Measurements from ENCODE around the gene DSP.

The DSP gene

DNA sequence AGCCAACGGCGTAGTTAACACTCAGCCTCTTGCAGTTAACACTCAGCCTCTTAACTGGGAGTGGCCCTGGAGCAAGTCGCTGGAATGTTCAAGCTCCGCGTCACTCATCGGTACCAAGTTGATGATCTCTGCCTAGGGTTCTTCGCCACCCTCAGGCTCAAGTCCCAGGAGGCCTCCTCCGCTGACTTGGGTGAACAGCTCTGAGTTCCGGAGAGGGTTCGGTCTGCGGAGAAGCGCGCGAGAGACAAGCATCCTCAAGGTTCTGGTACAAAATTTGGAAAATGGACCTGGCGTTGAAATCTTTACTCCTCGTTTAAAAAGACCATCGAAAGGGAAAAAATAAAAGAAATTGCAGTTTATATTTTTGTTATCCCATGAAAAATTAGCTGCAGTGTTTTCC lies 876 bp upstream of the DSP start:
- no peak for DNase-seq

DNA sequence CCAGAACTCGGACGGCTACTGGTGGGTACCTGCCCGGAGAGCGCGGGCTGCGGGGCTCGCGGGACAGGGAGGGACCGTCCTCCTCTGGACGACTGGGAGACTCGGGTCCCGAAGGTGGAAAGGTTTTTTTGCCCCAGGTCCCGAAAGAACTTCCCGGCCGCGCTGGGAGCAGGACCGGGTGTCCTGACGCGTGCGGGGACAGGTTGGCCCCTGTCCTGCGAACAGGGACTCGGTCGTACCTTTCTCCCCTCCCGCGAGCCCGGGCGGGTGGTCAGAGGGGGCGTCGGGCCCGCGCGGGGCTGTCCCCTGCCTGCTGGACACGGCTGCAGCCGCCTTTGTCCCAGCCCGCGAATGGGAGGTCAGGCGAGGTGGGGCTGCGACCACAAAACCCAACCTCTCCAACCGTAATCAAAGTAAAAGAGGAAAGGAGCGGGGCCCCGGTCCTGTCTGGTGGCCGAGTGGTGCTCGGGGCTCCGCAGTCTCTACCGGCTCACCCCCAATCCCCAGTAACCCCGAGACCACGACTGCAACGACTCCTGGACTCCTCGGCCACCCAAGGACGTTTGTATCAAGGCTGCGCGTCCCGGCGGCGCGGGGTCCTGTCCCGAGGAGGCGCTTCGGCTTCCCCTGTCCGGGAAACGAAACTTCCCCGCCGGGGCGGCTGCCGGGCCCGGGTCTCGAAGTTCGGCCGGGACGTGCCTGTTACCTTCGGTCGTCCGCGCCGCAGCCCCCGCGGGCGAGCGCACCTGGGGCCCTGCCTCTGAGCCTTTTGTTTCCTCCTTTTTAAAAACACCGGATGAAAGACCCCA lies 798 bp downstream of the DSP start:
- no peak for DNase-seq

DNA sequence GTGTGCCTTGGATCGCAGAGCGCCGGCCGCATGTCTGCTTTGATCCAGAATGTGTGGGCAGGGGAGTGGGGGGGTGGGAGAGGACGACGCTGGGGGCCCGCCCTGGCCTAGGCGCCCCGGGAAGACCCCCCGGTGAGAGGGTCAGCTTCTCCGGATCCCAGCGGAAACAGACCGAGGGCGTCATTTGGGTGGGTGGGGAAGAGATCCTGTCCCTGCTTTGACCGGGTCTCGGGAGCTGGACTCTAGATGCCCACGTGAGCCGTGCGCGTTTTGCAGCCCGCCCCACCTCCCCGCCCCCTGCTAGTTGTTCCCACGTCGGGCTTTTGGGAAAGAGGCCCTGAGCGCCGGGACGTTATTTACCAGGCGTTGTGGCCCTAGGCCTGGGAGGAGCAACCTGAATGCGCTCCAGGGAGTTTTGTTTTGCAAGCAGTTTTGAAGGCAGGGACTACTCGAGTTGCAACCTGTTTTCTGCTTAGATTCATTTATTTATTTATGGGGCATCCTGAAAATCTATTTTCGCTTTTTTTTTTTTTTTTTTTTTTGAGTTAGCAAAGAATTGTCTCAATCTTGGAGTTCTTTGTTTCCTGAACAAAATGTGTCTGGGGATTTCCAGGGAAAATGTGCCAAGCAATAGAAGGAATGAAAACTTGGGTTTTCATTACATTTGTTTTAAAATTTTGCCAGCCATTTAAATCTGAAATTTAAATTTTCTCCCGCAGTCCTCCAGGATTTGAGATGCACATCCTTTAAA lies 1.6 kb downstream of the DSP start:
- no peak for DNase-seq

DNA sequence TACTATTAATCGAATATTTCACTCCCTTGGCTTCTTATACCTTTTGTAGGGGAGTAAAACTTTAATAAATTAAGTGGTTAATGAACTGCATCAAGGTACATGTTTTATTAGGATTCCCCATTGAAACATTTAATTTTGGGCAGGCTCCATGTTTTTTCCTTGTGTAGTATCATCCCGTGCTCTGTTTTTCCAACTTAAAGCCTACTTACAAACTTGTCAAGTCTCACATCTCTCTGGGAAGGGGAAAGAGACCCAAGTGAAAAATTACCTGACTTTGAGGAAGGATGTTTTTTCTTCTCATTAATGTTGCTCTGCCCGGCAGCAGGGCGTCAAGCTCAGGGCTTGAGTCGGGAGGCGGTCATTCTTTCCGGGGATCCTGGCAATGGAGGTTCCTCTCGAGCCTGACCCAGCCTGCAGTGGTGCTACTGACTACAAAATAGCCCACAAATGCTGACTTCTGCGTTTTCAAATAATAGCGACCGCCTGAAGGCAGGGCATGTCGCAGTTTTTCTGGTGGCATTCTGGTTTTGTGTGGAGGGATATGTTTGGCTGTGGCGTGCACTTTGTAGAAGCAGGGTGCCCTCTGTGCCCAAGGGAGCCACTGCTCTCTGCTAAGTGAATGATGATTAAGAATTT lies 2.4 kb downstream of the DSP start:
- no peak for DNase-seq

DNA sequence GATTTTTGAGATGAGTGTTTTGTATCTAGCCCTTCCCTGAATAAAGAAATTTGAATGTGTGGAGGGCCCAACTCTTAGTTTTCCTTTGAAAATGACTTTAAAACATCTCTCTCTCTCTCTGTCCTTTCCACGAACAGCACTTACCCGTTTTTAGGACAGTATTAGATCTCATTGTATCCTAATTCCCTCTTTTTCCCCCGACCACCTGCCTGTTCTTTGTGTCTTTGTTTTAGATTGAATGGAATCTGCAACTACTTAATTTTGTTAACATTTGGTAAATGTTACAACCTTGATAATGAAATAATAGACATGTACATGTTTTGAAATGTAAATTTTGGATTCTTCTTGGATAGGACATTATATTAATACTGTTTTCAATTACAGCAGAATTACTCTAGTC lies 3.1 kb downstream of the DSP start:
- DNase-seq = no peak

DNA sequence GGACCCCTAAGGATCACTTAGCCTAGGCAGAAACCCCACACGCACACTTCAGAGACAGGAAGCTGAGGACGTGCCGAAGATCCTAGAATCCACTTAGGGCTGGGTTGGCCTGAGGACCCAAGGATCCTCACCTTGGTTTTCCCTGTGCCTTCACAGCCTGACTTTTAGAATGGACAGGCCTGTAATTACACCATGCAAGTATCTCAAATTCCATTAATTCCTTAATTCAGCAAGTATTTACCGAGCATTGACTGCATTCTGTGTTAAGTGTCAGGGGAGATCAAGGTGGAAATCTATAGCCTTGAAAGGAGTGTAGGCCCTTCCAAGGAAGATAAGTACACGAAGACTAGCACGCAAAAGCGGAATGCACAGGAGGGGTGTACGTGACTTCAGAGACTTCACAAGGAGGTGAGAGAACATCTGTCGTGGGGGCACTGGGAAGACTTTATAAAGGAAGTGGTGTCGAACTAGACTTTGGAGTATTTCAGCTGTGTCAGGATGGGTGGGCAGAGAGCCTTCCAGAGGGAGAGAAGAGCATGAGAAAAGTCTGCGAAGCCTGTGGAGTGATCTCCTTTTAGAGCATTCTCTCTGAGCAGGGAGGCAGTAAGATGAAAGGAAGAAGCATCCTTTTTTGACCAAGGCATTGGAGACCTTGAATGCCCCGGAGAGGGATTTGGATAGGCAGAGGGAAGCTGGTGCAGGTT lies 4.0 kb downstream of the DSP start:
- no peak for DNase-seq

DNA sequence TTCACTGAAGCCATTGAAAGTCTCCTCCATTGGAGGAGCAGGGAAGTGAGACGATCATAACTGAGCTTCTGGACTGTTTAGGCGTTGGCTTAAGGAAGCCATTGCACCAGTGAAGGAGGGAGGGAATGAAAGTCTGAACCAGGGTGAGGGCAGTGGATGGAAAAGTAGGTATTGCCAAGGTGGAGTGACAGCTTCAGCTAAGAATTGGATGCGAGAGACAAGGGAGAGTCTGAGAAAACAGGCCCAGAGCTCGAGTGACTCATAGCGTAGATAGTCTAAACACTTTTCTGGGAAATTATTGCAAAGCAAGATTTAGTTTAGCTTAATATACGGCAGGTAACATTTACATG lies 4.5 kb downstream of the DSP start:
- DNase-seq = no peak

DNA sequence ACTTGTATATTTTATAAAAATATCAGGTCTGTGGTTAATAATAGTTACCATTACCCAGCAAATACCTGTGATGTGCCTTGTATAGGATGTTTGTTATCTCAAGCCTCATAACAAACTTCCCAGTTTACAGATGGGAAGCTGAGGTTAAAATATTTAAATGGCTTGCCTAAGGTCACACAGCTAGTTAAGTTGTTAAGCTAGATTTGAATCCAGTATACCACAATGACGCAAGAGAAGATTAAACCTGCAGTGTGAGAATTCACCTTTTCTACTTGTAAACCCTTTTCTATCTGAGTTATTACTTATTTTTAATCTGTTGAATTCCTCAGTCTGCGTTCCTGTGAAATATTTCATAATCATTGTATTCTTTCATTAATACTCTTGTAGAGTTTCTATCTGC lies 4.9 kb downstream of the DSP start:
- DNase-seq = no peak

DNA sequence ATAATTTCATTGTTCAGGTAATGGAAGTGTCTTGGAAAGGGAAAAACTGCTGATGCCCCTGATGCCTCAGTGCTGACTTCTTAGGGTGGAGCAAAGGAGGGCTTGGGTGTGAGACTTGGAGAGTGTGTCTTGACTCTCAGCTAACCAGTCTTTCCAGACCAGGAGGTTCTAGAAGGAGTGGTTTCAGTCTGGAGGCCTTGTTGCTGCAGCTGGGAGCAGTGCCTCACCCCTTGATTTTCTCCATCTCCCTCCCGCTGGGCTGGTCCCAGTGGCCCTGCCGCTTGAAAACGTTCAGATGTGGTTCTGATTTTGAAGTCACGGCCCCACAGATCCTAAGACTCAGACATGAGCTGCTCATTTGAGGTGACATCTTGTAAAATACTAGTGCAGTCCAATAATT lies 5.4 kb downstream of the DSP start:
- DNase-seq = no peak

DNA sequence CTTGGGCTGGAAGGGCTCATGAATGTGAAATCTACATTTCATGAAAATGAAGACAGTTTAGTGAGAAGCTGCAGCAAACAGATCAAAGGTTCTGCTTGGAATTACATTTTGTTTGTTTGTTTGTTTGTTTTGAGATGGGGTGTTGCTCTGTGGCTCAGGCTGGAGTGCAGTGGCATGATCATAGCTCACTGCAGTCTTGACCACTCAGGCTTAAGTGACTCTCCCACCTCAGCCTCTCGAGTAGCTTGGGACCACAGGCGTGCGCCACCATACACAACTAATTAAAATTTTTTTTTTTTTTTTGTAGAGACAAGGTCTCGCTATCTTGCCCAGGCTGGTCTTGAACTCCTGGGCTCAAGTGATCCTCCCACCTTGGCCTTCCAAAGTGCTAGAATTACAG lies 5.8 kb downstream of the DSP start:
- no peak for DNase-seq

DNA sequence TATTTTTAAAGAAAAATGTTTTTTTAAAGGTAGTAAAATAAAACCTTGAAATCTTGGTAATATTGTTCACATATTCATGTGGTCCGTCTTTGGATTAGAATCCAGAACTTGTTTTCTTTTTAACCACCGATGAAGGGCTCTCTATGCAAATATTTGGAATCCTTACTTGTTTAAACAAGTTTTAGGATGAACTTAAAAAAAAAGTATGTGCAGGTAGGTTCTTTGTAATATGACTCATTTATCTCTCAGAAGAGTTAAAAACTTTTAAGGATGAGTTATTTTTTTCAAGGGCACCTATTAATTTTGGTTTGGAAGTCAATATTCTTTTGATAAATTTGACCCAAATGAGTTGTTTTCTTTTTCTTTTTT lies 8.9 kb downstream of the DSP start:
- no peak for DNase-seq

DNA sequence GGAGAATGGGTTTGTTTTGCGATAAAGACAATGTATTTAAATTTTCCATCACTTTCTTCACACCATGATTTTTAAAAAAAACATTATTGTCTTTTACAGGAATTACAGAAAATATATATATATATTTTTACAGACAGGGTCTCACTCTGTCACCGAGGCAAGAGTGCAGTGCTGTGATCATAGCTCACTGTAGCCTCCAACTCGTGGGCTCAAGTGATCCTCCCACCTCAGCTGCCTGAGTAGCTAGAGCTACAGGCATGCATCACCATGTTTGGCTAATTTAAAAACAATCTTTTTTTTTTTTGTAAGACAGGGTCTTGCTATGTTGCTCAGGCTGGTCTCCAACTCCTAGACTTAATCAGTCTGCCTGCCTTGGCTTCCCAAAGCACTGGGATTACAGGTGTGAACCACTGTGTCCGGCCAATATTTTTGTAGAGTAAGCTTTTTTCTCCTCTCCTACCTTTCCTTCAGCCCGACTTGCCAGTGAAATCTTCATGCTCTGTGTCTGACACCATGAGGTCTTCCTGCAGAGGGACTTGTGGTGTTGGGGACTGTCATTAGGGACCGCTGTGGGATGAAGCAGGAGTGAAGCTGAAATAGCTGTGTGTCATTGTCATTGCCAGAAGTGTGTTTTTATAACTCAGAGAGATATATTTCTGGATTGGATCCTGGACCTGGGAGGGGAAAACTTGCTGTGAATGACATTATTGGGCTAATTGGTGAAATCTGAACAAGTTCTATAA lies 13.2 kb downstream of the DSP start:
- no peak for DNase-seq

DNA sequence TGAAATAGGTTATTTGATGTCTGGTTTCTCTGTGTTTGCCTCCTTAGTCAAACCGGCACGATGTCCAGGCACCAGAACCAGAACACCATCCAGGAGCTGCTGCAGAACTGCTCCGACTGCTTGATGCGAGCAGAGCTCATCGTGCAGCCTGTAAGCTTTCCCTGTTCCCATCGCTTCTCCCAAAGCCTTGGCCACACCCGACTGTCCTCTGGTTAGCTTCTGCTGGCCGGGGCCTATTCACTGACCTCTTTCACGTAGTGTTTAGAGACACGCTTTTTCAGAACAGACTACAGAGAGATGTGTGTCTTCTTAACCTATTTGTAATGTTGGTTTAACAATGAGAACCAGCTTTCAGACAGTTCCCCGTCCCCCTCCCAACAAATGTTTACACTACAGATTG lies 14.2 kb downstream of the DSP start:
- DNase-seq = no peak

DNA sequence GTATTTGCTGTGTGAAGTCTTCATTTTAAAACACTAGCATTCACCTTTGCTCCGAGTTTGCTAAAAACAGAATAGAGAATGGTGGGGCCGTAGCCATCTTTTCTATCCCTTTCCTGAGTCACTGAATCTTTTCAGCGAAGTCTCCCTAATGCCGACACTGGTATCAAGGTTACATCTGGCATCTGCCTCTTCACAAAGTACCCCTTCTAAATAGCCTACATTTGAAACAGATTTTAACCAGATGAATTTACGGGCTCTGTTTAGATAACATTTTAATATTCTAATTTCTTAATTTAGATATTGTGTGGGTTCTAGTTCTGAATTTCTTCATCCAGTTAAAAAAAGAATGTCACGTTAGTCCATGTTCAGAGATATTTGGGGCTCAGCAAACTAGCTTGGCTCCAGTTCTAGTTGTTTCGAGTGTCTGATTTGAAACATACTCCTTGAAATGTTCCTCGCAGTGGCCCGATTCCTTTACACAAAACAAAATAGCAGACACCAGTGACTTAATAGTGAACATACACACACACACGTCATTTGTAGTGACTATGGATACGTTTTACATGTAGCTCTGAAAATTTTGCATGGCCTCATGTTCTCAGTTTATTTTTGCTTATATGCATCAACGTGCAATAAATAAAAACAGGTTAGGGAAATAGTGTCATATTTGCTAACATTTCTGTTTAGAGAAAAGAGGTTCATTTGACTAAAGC lies 15.1 kb downstream of the DSP start:
- no peak for DNase-seq

DNA sequence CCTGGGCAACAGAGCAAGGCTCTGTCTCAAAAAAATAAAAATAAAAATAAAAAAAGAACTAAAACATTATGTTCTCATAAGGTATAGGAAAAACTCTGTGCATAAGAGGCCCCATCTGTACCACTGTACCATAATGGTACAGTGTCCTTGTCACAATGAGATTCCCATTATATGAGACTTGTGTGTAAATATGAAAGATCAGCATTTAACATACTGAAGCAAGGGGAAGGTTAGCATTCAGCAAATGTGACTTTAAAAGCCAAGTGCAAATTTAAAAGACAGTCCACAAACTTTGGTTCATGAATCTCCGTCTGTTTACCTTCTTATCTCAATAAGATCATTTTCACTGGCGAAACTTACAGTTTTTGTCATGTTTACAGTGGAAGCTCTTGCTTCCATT lies 16.2 kb downstream of the DSP start:
- no peak for DNase-seq

DNA sequence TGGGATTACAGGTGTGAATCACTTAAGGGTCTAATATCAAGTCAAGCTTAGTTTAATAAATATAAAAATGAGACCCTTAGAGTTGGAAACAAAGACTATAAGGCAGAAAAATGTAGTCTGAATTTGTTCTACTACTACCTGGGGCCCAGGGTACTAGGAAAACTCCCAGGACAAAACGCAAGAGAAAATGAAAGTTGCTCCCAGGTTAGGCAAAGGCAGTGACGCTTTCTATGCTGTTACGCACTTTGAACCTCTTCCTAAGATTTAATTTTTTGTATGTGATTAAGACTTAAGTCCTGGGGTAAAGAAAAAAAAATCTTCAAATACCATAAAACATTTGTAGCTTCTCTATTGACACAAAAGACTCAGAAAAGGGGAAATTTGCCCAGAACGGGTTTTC lies 17.3 kb downstream of the DSP start:
- DNase-seq = no peak

DNA sequence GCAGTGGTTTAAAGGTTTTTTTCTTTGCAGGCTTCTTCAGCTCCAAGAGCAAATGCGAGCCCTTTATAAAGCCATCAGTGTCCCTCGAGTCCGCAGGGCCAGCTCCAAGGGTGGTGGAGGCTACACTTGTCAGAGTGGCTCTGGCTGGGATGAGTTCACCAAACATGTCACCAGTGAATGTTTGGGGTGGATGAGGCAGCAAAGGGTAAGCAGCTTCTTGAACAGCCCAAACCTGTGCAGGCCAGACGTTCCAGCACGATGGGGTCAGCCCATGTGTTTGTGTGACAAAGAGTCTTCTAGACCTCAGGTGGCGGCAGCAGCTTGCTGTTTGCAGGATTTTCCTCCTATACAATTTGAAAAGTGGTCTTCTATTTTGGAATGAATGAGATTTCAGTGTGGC lies 17.7 kb downstream of the DSP start:
- no peak for DNase-seq

DNA sequence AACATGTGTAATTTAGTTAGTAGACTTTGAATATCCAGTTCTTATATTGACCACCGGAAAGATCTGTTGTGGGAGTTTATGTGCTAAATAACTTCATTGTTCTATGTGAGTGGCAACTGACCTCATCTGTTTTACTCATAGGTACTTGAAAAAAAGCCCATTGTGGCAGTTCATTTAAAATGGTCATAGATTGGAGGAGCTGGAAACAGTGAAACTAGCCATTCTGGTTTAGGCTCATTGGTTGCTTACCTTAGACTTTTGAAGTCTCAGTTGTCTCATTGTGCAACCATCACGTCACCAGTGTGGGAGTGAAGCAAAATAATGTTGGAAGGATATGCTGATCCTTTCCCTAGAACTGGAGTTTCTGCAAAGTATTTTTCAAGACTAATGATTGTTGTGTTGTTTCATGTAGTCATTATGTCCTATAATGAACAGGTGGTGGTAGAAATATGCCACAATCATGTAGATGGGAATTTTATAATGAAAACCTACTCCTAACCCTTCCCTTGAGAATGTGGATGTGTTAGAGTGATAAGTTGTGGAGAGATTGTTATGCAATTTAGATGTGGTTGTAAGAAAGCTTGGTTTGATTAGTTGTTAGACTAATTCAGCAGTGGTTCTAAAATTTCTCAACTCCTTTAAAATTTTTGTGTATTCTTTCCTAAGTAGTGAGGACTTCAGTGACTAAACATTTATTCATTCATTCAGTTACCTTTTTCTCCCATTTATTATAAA lies 18.3 kb downstream of the DSP start:
- DNase-seq = no peak

DNA sequence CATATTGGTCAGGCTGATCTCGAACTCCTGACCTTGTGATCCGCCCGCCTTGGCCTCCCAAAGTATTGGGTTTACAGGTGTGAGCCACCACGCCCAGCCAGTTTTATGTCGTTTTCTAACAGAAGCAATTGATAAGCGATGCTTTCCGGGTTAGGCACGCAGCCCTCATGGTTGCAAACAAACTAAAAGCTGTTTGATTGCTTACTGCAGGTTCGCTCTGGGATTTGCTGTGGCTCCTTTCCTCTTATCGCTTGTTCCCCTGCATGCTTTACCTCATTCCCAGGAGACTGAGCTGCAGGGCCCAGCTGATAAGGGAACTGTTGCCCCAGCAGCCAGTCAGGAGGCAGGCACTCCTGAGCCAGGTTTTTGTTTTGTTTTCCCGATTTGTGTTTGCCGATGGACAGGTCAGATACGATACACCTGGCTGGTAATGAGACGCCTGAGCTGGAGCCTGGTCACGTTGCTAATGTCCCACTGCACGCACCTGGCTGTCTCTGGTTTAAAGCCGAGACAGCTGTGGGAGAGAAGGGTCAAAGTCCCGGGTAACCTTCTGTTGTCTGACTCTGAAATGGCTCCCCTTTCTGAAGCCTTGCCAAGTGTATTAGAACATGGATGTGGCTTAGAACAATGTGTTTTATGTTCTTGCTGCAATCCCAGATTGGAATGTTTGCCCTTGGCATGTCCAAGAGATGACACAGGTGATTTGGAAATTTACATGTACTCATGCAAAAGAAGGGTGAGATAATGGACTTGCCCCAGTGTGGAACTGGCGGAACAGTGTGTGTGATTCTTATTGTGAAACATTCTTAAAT lies 19.9 kb downstream of the DSP start:
- DNase-seq = peak; percentile 54

DNA sequence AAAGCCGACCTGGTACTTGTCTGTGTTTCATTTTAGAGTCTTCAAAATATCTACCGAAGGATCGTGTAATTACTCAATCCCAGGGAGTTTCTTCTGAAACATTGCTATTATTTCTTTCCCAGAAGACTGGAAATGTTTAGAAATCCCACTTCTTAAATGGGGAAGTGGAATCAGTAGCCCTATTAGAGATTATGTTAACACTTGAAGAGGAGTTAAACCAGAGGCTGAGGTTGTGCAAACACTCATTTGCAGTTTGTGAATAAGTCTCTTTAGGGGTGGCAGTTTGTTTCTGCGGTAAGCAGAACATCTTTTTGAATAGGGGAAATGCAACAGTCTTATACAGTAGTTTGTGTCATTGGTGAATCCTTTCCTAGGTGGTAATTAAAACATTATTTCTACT lies 21.3 kb downstream of the DSP start:
- no peak for DNase-seq

DNA sequence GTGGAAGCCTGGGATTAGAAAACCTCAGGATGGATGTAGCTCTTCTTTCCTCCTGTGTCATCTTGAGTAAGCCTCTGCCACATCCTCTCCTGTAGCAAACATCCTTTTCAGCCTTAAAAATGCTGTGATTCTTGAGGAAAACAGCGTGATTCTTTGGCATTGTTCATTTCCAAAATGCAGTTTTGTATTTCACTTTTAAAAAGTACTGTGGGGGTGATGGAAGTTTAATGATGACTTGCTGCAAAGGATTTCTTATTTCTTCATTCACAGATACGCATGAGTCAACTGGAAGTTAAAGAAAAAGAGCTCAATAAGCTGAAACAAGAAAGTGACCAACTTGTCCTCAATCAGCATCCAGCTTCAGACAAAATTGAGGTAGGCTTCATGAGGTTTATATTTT lies 24.6 kb downstream of the DSP start:
- no peak for DNase-seq
